Measurements from ENCODE around the gene BCLAF1.

DNA sequence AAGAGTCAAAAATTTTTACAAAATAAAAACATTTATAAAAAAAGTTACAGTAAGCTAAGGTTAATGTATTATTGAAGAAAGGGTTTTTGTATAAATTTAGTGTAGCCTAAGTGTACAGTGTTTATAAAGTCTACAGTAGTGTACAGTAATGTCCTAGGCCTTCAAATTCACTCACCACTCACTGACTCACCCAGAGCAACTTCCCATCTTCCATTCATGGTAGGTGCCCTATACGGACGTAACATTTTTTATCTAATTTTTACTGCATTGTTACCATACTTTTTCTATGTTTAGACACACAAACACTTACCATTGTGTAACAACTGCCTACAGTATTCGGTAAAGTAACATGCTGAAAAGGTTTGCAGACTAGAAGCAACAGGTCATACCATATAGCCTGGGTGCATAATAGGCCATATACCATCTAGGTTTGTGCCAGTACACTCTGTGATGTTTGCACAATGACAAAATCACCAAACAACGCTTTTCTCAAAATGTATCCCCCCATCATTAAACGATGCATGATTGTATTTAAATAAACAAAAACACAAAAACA, 45.5 kb downstream of the BCLAF1 start:
- no peak for TF ChIP-seq POLR2AphosphoS5 (IDR thresholded peaks at IDR 0.05; ENCODE audit: low read depth)
- no peak for TF ChIP-seq SPI1 (IDR thresholded peaks at IDR 0.05; ENCODE audit: borderline replicate concordance, low read depth)

Measured in HL-60 (cell line).